H1 (cell line): ENCODE results near the gene NRSN2. TPM values are rescaled to one million over a fixed set of nuclear protein-coding genes. Genes with fewer than 3 reads are reported as not detected.

Experiments
- polyA plus RNA-seq, 7 experiments: library from polyadenylated mRNA; depleted of rRNA in 3 of 7; stranded (reverse) in 5 of 7; unstranded in 2 of 7; fragments of >200 nt in 5 of 7; fragments of 200-250 nt in 2 of 7; gene quantifications; 1 replicate in 5 of 7; 2 replicates in 1 of 7; 4 replicates in 1 of 7; pipeline versions ENCODE4 v1.2.1 to v1.2.3, GENCODE V29; 2011 to 2013; ENCODE audit warnings: missing spikeins in 2 of 7, mixed read lengths in 2 of 7
- total RNA-seq: library from RNA; stranded (reverse); fragmentation: NEBNext Ultra II Directional; extraction: Animal tissue kit (Norgen Biotek cat#: 25700); gene quantifications from 2 replicates; pipeline ENCODE4 v1.2.1, GENCODE V29; 2021
- TF ChIP-seq, protein P1 (sequence below): IDR thresholded peaks from 2 replicates; pipeline ENCODE4 v1.6.1; 2011; ENCODE audit warnings: low read length, improper control_type of control experiment

NRSN2 gene
- total and polyA plus RNA-seq, 2 of the 8 experiments (the other 6 are each of a cell fraction or from before 2014, with no cell fraction given) = 19.4 to 33.3 TPM

DNA sequence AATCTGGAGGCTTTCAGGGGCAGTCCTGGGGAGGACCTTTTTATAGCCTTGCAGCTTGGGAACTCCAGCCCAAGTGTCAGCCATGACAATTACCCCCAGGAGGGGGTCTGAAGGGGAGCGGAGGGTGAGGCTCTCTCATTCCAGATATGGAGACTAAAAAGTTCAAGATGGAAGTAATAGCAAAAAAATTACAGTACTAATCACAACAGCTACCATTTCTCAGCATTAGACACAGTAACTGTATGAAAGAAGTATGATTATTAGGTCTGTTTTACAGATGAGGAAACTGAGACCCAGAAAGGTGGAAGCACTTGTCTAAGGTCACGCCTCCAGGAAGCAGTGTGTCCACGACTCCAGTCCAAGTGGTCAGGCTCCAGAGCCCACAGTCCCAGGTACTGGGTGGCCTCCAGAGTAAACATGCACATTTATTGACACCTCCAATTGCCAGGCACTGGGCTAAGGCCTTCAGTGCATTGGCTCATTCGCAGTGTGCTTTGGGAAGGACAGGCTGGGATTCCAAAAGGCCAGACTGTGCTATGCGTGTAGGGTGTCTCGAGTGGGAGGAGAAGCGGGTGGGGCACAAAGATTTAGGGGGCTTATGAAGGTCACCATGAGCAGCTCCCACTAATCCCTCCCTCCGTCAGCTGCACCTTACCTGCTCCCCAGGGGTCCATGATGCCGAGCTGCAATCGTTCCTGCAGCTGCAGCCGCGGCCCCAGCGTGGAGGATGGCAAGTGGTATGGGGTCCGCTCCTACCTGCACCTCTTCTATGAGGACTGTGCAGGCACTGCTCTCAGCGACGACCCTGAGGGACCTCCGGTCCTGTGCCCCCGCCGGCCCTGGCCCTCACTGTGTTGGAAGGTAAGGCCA lies 2.3 kb downstream of the NRSN2 start (continued):
- TF ChIP-seq, protein P1, sequence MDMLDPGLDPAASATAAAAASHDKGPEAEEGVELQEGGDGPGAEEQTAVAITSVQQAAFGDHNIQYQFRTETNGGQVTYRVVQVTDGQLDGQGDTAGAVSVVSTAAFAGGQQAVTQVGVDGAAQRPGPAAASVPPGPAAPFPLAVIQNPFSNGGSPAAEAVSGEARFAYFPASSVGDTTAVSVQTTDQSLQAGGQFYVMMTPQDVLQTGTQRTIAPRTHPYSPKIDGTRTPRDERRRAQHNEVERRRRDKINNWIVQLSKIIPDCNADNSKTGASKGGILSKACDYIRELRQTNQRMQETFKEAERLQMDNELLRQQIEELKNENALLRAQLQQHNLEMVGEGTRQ = no peak
